ENCODE data around the gene TES. TPM values are rescaled to one million over a fixed set of nuclear protein-coding genes. Genes with fewer than 3 reads are reported as not detected.

Gene TES
- total RNA-seq, 2 donors from 2014 or later = 69.1 to 124 TPM

DNA sequence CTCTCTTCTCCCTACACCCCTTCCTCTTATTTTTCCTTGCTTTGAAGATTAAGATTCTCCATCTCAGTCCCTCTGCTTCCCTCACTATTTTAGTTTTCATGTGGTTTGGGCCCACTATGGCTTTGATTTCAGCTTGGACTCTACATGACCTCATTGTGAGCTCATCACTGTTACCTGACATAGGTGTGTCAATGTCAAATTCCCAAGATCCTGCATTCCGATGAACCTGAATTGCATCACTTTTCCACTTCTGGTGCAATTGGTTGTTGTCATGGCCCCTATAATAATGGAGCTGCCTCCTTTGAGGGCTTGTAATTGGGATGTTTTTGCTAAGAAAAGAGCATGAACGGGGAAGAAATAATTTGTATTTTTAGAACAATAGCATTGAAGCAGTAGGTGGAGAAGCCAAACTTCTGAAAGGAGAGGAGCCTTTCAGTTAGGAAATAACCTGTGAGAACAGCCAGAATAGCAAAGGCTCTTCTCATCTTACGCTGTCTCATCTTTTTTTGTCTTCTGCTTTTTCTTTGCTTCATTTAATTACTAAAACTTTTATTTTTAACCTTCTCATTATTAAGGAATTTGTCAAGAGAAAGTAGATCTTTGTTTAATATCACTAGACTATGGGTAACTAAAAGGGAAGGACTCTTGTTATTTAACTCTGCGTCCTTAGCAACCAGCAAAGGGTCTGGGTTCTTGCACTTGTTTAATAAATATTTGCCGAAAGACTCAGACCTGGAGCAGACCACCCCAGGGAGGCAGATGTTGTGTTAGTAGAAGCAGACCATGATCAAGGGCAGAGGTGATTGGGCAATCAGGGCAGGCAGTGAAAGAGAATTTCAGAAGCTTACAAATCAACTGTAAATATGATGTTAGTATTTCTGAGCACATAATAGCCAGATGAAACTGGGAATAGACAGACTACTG lies 95.4 kb downstream of the TES start:
- H3K36me3 Mint-ChIP-seq = no peaks in the 10 kb centered on the region
- H3K4me1 Mint-ChIP-seq (ENCODE audit: low read depth in 2 of 2) = no peaks in the 10 kb centered on the region
- H3K9me3 Mint-ChIP-seq = no peaks in the 10 kb centered on the region
- ATAC-seq (no peak), DNase-seq (ENCODE audit: low spot score) (no peak)
- H3K4me3 Mint-ChIP-seq = no peak overlapping the region
- H3K27ac Mint-ChIP-seq = no peak overlapping the region
- peaks cover 8 to 30% of the 10 kb centered on the region in 2 donors for H3K27me3 Mint-ChIP-seq

DNA sequence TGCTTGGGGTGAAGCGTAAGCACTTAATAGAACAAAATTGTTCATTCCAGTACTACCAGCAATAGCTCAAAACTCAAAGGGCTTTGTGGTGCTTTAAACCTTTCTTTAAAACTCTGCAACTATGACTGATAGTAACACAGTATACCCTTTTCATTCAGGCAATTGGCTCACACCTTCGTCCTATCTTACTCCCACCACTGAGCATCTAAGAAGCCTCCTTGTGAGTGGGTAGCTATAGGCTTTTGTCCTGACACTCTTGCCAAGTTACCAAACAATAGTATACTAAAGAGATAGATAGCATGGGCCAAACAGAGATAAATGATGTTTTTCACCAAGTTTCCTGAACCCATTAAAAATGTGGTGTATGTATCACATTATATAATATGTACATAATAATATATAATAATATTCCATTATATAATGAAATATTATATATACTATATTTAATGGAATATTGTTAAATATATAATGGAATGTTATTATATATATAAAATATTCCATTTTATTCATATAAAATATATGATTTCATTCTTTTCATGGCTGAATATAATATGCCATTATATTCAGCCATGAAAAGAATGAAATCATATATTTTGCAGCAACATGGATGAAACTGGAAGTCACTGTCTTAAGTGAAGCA lies 96.2 kb downstream of the TES start:
- ATAC-seq (no peak), DNase-seq (ENCODE audit: low spot score) (no peak)
- H3K9me3 Mint-ChIP-seq = no peaks in the 10 kb centered on the region
- H3K4me1 Mint-ChIP-seq (ENCODE audit: low read depth in 2 of 2) = no peaks in the 10 kb centered on the region
- no peaks in the 10 kb centered on the region for H3K36me3 Mint-ChIP-seq
- H3K27me3 Mint-ChIP-seq = peaks cover 8 to 30% of the 10 kb centered on the region in 2 donors
- no peak overlapping the region for H3K4me3 Mint-ChIP-seq
- H3K27ac Mint-ChIP-seq = no peak overlapping the region

DNA sequence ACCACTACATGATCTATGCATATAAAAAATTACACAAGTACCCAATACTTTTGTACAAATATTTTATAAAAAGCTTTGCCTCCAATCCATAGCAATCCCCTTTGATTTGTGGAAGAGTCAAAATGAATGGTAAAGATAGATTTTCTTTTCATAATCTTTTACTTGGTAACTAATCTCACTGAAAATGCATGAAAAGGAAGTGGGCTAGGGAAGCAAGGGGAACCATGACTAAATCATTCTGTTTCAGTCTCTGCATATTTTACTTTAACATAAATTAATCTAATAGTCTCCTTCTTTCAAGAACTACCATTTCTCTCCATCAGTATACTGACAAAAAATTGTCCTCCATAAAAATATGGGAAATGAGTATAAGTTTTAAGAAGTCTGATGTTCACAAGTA lies 96.9 kb downstream of the TES start:
- no peak overlapping the region for H3K27ac Mint-ChIP-seq
- no peak overlapping the region for H3K4me3 Mint-ChIP-seq

More for the DNA sequence above, 96.9 kb downstream of the TES start:
- Mint-ChIP-seq H3K9me3 (no peaks in the 10 kb centered on the region), H3K36me3 (no peaks in the 10 kb centered on the region), H3K27me3 (peaks cover 9 to 22% of the 10 kb centered on the region in 2 donors), H3K4me1 (ENCODE audit: low read depth in 2 of 2) (no peaks in the 10 kb centered on the region)
- DNase-seq (ENCODE audit: low spot score) (no peak), ATAC-seq (no peak)

Other genes starting within 250 kb of the TES start
- 1 to 10 TPM in 1 of 2 donors, not detected in 1; 1.0 TPM for gene TFEC, start 179.8 kb upstream of the TES start, total RNA-seq

All from natural killer cell treated with Interleukin-12 subunit alpha and Interleukin-12 subunit beta and Interleukin-15 and Interleukin-18, amount 100 ng/mL, for 72 hours (primary cell).